ENCODE data around the gene MBP. TPM values are rescaled to one million over a fixed set of nuclear protein-coding genes. Genes with fewer than 3 reads are reported as not detected.
A peak's percentile ranks its signal among the peaks of the same experiment; 100 is the strongest.
"Not testable (repeated sequence)": the region's sequence is repeated elsewhere in the genome, so short reads cannot be mapped to it uniquely, and the experiment has no call there.

The MBP gene
- total RNA-seq, 1 experiment from 2014 or later: 3.4 TPM

- DNase-seq (ENCODE audit: low spot score): no peak
- in situ Hi-C loops (cut with HindIII; ENCODE audit: low sequenced_read_pairs): no loop called here
Observed at GRCh38 chr18:77020561-77020960, 112.0 kb downstream of the MBP start.

GRCh38 chr18:77019641-77020040 is 112.9 kb downstream of the MBP start:
- in situ Hi-C loops (cut with HindIII; ENCODE audit: low sequenced_read_pairs): no loop called here

GRCh38 chr18:77018650-77019049 is 113.9 kb downstream of the MBP start:
- in situ Hi-C loops (cut with HindIII; ENCODE audit: low sequenced_read_pairs); DNase-seq (ENCODE audit: low spot score): not testable (repeated sequence)

More at GRCh38 chr18:77019641-77020040, 112.9 kb downstream of the MBP start:
- no peak for DNase-seq (ENCODE audit: low spot score)

- in situ Hi-C loops (cut with HindIII; ENCODE audit: low sequenced_read_pairs): no loop called here
Observed at GRCh38 chr18:77017355-77017754, 115.2 kb downstream of the MBP start.

GRCh38 chr18:77016936-77017335 is 115.6 kb downstream of the MBP start:
- in situ Hi-C loops (cut with HindIII; ENCODE audit: low sequenced_read_pairs): no loop called here
- DNase-seq (ENCODE audit: low spot score): peak; percentile 4

More at GRCh38 chr18:77017355-77017754, 115.2 kb downstream of the MBP start:
- no peak for DNase-seq (ENCODE audit: low spot score)

GRCh38 chr18:77015771-77016710 is 116.5 kb downstream of the MBP start:
- in situ Hi-C loops (cut with HindIII; ENCODE audit: low sequenced_read_pairs): no loop called here
- no peak for DNase-seq (ENCODE audit: low spot score)

- no peak for DNase-seq (ENCODE audit: low spot score)
- in situ Hi-C loops (cut with HindIII; ENCODE audit: low sequenced_read_pairs): no loop called here
Observed at GRCh38 chr18:77015169-77015568, 117.4 kb downstream of the MBP start.

GRCh38 chr18:77014538-77014937 is 118.0 kb downstream of the MBP start:
- no peak for DNase-seq (ENCODE audit: low spot score)
- in situ Hi-C loops (cut with HindIII; ENCODE audit: low sequenced_read_pairs): no loop called here

GRCh38 chr18:77013811-77014521 is 118.6 kb downstream of the MBP start:
- DNase-seq (ENCODE audit: low spot score): no peak
- in situ Hi-C loops (cut with HindIII; ENCODE audit: low sequenced_read_pairs): no loop called here

GRCh38 chr18:77012806-77013541 is 119.6 kb downstream of the MBP start:
- DNase-seq (ENCODE audit: low spot score): no peak
- in situ Hi-C loops (cut with HindIII; ENCODE audit: low sequenced_read_pairs): no loop called here

- in situ Hi-C loops (cut with HindIII; ENCODE audit: low sequenced_read_pairs): no loop called here
- no peak for DNase-seq (ENCODE audit: low spot score)
Observed at GRCh38 chr18:77012120-77012519, 120.5 kb downstream of the MBP start.

GRCh38 chr18:77009675-77010074 is 122.9 kb downstream of the MBP start:
- in situ Hi-C loops (cut with HindIII; ENCODE audit: low sequenced_read_pairs): no loop called here
- no peak for DNase-seq (ENCODE audit: low spot score)

- no peak for DNase-seq (ENCODE audit: low spot score)
- in situ Hi-C loops (cut with HindIII; ENCODE audit: low sequenced_read_pairs): no loop called here
Observed at GRCh38 chr18:77008576-77009315, 123.8 kb downstream of the MBP start.

GRCh38 chr18:77008006-77008405 is 124.6 kb downstream of the MBP start:
- DNase-seq (ENCODE audit: low spot score): no peak
- in situ Hi-C loops (cut with HindIII; ENCODE audit: low sequenced_read_pairs): no loop called here

- DNase-seq (ENCODE audit: low spot score): no peak
- in situ Hi-C loops (cut with HindIII; ENCODE audit: low sequenced_read_pairs): no loop called here
Observed at GRCh38 chr18:77007251-77007650, 125.3 kb downstream of the MBP start.

- in situ Hi-C loops (cut with HindIII; ENCODE audit: low sequenced_read_pairs): no loop called here
- DNase-seq (ENCODE audit: low spot score): no peak
Observed at GRCh38 chr18:77006305-77007175, 126.0 kb downstream of the MBP start.

- in situ Hi-C loops (cut with HindIII; ENCODE audit: low sequenced_read_pairs): no loop called here
- no peak for DNase-seq (ENCODE audit: low spot score)
Observed at GRCh38 chr18:77005651-77006195, 126.9 kb downstream of the MBP start.

Data from G401 (cell line).